ENCODE measurements around the gene MBTPS1. TPM values are rescaled to one million over a fixed set of nuclear protein-coding genes. Genes with fewer than 3 reads are reported as not detected.

Gene MBTPS1
- total and polyA plus RNA-seq, 2 experiments from 2014 or later, result 18.1 to 49.3 TPM

DNA sequence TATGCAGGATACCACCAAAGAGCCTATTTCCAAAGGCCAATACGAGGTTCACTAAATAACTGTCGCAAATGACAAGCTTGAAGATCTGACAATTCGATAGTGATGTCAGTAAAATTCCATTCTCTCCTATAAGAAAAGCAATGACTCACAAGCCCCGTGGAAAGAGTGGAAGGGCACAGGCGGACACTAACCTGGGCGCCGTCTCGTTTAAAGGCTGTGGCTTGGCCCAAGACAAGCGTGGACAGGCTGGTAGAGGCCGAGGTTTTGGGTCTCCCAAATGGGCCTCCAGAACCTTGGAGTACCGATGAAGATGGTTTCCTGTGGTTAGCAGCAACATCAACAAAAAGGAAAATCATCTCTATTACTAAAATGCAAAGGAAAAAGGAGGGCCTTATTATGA, 57.6 kb downstream of the MBTPS1 start:
- DNase-seq (ENCODE audit: low spot score), result no peak
- Histone ChIP-seq H3K4me3 (no peak overlapping the region), H3K9me2 (ENCODE audit: insufficient read depth) (no peaks in the 10 kb centered on the region), H3F3A (replicated peaks; ENCODE audit: low read depth) (0 out of 2 replicates have a peak, but pooled peaks cover 3% of the 10 kb centered on the region), H3K36me3 (ENCODE audit: insufficient read depth) (peaks cover 6% of the 10 kb centered on the region; the same call in 1 of the 2 replicates), H2AFZ (no peak overlapping the region), H3K79me2 (replicated peaks; ENCODE audit: insufficient read depth) (no peaks in the 10 kb centered on the region), H4K20me1 (replicated peaks; ENCODE audit: insufficient read depth) (peaks cover 8% of the 10 kb centered on the region), H3K27me3 (ENCODE audit: insufficient read depth) (no peaks in the 10 kb centered on the region), H3K27ac (ENCODE audit: low read depth) (no peak overlapping the region), H3K4me2 (no peak overlapping the region), H3K4me1 (ENCODE audit: insufficient read depth) (0 out of 2 replicates have a peak, but pooled peaks cover 4% of the 10 kb centered on the region)
- Mint-ChIP-seq H3K9me3 (no peaks in the 10 kb centered on the region), H3K36me3 (ENCODE audit: low read depth) (peaks cover 67% of the 10 kb centered on the region), H3K27ac (no peak overlapping the region), H3K27me3 (ENCODE audit: insufficient read depth, low read depth, poor library complexity) (peaks cover 7% of the 10 kb centered on the region), H3K4me1 (peaks cover 9% of the 10 kb centered on the region; the same call in 1 of the 3 replicates), H3K4me3 (no peak overlapping the region)
- no peak for ATAC-seq
- TF ChIP-seq ZNF331 (CRISPR knock-in tag; IDR thresholded peaks at IDR 0.05; ENCODE audit: low read depth), result no peak
- TF ChIP-seq, protein P1, sequence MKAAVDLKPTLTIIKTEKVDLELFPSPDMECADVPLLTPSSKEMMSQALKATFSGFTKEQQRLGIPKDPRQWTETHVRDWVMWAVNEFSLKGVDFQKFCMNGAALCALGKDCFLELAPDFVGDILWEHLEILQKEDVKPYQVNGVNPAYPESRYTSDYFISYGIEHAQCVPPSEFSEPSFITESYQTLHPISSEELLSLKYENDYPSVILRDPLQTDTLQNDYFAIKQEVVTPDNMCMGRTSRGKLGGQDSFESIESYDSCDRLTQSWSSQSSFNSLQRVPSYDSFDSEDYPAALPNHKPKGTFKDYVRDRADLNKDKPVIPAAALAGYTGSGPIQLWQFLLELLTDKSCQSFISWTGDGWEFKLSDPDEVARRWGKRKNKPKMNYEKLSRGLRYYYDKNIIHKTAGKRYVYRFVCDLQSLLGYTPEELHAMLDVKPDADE (IDR thresholded peaks at IDR 0.05), result no peak
- no peak for TF ChIP-seq POLR2AphosphoS5 (IDR thresholded peaks at IDR 0.05; ENCODE audit: low read depth)
- no peak for TF ChIP-seq STAT1 (IDR thresholded peaks at IDR 0.05; ENCODE audit: unreplicated experiment)
- TF ChIP-seq, protein P2, sequence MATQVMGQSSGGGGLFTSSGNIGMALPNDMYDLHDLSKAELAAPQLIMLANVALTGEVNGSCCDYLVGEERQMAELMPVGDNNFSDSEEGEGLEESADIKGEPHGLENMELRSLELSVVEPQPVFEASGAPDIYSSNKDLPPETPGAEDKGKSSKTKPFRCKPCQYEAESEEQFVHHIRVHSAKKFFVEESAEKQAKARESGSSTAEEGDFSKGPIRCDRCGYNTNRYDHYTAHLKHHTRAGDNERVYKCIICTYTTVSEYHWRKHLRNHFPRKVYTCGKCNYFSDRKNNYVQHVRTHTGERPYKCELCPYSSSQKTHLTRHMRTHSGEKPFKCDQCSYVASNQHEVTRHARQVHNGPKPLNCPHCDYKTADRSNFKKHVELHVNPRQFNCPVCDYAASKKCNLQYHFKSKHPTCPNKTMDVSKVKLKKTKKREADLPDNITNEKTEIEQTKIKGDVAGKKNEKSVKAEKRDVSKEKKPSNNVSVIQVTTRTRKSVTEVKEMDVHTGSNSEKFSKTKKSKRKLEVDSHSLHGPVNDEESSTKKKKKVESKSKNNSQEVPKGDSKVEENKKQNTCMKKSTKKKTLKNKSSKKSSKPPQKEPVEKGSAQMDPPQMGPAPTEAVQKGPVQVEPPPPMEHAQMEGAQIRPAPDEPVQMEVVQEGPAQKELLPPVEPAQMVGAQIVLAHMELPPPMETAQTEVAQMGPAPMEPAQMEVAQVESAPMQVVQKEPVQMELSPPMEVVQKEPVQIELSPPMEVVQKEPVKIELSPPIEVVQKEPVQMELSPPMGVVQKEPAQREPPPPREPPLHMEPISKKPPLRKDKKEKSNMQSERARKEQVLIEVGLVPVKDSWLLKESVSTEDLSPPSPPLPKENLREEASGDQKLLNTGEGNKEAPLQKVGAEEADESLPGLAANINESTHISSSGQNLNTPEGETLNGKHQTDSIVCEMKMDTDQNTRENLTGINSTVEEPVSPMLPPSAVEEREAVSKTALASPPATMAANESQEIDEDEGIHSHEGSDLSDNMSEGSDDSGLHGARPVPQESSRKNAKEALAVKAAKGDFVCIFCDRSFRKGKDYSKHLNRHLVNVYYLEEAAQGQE (IDR thresholded peaks at IDR 0.05; ENCODE audit: unreplicated experiment), result no peak
- TF ChIP-seq EZH2 (IDR thresholded peaks at IDR 0.05; ENCODE audit: low read depth, unreplicated experiment), result no peak
- no peak for TF ChIP-seq ZNF114 (CRISPR knock-in tag; IDR thresholded peaks at IDR 0.05)
- no peak for TF ChIP-seq EZH2phosphoT487 (IDR thresholded peaks at IDR 0.05; ENCODE audit: unreplicated experiment)
- TF ChIP-seq, protein P3, sequence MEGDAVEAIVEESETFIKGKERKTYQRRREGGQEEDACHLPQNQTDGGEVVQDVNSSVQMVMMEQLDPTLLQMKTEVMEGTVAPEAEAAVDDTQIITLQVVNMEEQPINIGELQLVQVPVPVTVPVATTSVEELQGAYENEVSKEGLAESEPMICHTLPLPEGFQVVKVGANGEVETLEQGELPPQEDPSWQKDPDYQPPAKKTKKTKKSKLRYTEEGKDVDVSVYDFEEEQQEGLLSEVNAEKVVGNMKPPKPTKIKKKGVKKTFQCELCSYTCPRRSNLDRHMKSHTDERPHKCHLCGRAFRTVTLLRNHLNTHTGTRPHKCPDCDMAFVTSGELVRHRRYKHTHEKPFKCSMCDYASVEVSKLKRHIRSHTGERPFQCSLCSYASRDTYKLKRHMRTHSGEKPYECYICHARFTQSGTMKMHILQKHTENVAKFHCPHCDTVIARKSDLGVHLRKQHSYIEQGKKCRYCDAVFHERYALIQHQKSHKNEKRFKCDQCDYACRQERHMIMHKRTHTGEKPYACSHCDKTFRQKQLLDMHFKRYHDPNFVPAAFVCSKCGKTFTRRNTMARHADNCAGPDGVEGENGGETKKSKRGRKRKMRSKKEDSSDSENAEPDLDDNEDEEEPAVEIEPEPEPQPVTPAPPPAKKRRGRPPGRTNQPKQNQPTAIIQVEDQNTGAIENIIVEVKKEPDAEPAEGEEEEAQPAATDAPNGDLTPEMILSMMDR (conservative IDR thresholded peaks at IDR 0.05; ENCODE audit: low read depth in 2 of 2), result no peak
- TF ChIP-seq NANOG (IDR thresholded peaks at IDR 0.05; ENCODE audit: borderline replicate concordance), result no peak
- no peak for TF ChIP-seq CREB1 (CRISPR knock-in tag; IDR thresholded peaks at IDR 0.05; ENCODE audit: low read depth)
- no peak for TF ChIP-seq JUNB (IDR thresholded peaks at IDR 0.05; ENCODE audit: unreplicated experiment)
- TF ChIP-seq, protein P4, sequence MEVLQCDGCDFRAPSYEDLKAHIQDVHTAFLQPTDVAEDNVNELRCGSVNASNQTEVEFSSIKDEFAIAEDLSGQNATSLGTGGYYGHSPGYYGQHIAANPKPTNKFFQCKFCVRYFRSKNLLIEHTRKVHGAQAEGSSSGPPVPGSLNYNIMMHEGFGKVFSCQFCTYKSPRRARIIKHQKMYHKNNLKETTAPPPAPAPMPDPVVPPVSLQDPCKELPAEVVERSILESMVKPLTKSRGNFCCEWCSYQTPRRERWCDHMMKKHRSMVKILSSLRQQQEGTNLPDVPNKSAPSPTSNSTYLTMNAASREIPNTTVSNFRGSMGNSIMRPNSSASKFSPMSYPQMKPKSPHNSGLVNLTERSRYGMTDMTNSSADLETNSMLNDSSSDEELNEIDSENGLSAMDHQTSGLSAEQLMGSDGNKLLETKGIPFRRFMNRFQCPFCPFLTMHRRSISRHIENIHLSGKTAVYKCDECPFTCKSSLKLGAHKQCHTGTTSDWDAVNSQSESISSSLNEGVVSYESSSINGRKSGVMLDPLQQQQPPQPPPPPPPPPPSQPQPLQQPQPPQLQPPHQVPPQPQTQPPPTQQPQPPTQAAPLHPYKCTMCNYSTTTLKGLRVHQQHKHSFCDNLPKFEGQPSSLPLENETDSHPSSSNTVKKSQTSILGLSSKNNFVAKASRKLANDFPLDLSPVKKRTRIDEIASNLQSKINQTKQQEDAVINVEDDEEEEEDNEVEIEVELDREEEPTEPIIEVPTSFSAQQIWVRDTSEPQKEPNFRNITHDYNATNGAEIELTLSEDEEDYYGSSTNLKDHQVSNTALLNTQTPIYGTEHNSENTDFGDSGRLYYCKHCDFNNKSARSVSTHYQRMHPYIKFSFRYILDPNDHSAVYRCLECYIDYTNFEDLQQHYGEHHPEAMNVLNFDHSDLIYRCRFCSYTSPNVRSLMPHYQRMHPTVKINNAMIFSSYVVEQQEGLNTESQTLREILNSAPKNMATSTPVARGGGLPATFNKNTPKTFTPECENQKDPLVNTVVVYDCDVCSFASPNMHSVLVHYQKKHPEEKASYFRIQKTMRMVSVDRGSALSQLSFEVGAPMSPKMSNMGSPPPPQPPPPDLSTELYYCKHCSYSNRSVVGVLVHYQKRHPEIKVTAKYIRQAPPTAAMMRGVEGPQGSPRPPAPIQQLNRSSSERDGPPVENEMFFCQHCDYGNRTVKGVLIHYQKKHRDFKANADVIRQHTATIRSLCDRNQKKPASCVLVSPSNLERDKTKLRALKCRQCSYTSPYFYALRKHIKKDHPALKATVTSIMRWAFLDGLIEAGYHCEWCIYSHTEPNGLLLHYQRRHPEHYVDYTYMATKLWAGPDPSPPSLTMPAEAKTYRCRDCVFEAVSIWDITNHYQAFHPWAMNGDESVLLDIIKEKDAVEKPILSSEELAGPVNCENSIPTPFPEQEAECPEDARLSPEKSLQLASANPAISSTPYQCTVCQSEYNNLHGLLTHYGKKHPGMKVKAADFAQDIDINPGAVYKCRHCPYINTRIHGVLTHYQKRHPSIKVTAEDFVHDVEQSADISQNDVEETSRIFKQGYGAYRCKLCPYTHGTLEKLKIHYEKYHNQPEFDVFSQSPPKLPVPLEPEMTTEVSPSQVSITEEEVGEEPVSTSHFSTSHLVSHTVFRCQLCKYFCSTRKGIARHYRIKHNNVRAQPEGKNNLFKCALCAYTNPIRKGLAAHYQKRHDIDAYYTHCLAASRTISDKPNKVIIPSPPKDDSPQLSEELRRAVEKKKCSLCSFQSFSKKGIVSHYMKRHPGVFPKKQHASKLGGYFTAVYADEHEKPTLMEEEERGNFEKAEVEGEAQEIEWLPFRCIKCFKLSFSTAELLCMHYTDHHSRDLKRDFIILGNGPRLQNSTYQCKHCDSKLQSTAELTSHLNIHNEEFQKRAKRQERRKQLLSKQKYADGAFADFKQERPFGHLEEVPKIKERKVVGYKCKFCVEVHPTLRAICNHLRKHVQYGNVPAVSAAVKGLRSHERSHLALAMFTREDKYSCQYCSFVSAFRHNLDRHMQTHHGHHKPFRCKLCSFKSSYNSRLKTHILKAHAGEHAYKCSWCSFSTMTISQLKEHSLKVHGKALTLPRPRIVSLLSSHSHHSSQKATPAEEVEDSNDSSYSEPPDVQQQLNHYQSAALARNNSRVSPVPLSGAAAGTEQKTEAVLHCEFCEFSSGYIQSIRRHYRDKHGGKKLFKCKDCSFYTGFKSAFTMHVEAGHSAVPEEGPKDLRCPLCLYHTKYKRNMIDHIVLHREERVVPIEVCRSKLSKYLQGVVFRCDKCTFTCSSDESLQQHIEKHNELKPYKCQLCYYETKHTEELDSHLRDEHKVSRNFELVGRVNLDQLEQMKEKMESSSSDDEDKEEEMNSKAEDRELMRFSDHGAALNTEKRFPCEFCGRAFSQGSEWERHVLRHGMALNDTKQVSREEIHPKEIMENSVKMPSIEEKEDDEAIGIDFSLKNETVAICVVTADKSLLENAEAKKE (CRISPR knock-in tag; IDR thresholded peaks at IDR 0.05), result no peak

All from GM23338 (cell line).